ENCODE data around the gene MAN1A1.
"Not testable (repeated sequence)": the region's sequence is repeated elsewhere in the genome, so short reads cannot be mapped to it uniquely, and the experiment has no call there.

The MAN1A1 gene

GRCh38 chr6:119303164-119303887, 46.2 kb downstream of the MAN1A1 start:
- H3K27me3 ChIP-seq (ENCODE audit: control insufficient read depth in 1 of 2, insufficient read depth in 2 of 2, low read length in 2 of 2), result no peaks in the 10 kb centered on the region
- no peak overlapping the region for H3K27ac ChIP-seq (ENCODE audit: low read length)
- no peak overlapping the region for H3K4me3 ChIP-seq (ENCODE audit: low read length in 2 of 2)
- no peaks in the 10 kb centered on the region for H3K4me1 ChIP-seq (ENCODE audit: control insufficient read depth, insufficient read depth, low read length)
- no peak overlapping the region for H3K9ac ChIP-seq (ENCODE audit: low read length in 2 of 2)
- H3K9me3 ChIP-seq (ENCODE audit: control insufficient read depth in 2 of 2, low read length in 2 of 2), result no peaks in the 10 kb centered on the region
- peaks cover 0 to 12% of the 10 kb centered on the region in 2 donors for H3K36me3 ChIP-seq (ENCODE audit: control insufficient read depth in 2 of 2, insufficient read depth in 2 of 2, low read length in 2 of 2)

GRCh38 chr6:119301429-119301828, 48.1 kb downstream of the MAN1A1 start:
- Histone ChIP-seq H3K36me3 (ENCODE audit: control insufficient read depth in 2 of 2, insufficient read depth in 2 of 2, low read length in 2 of 2) (peaks cover 0 to 9% of the 10 kb centered on the region in 2 donors), H3K9ac (ENCODE audit: low read length in 2 of 2) (no peak overlapping the region), H3K4me1 (ENCODE audit: control insufficient read depth, insufficient read depth, low read length) (no peaks in the 10 kb centered on the region), H3K9me3 (ENCODE audit: control insufficient read depth in 2 of 2, low read length in 2 of 2) (no peaks in the 10 kb centered on the region), H3K27ac (ENCODE audit: low read length) (no peak overlapping the region), H3K27me3 (ENCODE audit: control insufficient read depth in 1 of 2, insufficient read depth in 2 of 2, low read length in 2 of 2) (no peaks in the 10 kb centered on the region), H3K4me3 (ENCODE audit: low read length in 2 of 2) (no peak overlapping the region)

GRCh38 chr6:119299694-119300093, 49.9 kb downstream of the MAN1A1 start:
- no peaks in the 10 kb centered on the region for H3K27me3 ChIP-seq (ENCODE audit: control insufficient read depth in 1 of 2, insufficient read depth in 2 of 2, low read length in 2 of 2)
- no peaks in the 10 kb centered on the region for H3K9me3 ChIP-seq (ENCODE audit: control insufficient read depth in 2 of 2, low read length in 2 of 2)
- H3K4me3 ChIP-seq (ENCODE audit: low read length in 2 of 2), result no peak overlapping the region
- H3K9ac ChIP-seq (ENCODE audit: low read length in 2 of 2), result no peak overlapping the region
- no peaks in the 10 kb centered on the region for H3K4me1 ChIP-seq (ENCODE audit: control insufficient read depth, insufficient read depth, low read length)
- H3K36me3 ChIP-seq (ENCODE audit: control insufficient read depth in 2 of 2, insufficient read depth in 2 of 2, low read length in 2 of 2), result peaks cover 0 to 2% of the 10 kb centered on the region in 2 donors
- H3K27ac ChIP-seq (ENCODE audit: low read length), result no peak overlapping the region

GRCh38 chr6:119297049-119297448, 52.5 kb downstream of the MAN1A1 start:
- Histone ChIP-seq H3K9me3 (ENCODE audit: control insufficient read depth in 2 of 2, low read length in 2 of 2) (no peaks in the 10 kb centered on the region), H3K27ac (ENCODE audit: low read length) (no peak overlapping the region), H3K4me3 (ENCODE audit: low read length in 2 of 2) (no peak overlapping the region), H3K36me3 (ENCODE audit: control insufficient read depth in 2 of 2, insufficient read depth in 2 of 2, low read length in 2 of 2) (peaks cover 0 to 2% of the 10 kb centered on the region in 2 donors), H3K4me1 (ENCODE audit: control insufficient read depth, insufficient read depth, low read length) (no peaks in the 10 kb centered on the region), H3K27me3 (ENCODE audit: control insufficient read depth in 1 of 2, insufficient read depth in 2 of 2, low read length in 2 of 2) (no peaks in the 10 kb centered on the region), H3K9ac (ENCODE audit: low read length in 2 of 2) (no peak overlapping the region)

- Histone ChIP-seq H3K27ac (ENCODE audit: low read length) (no peak overlapping the region), H3K4me3 (ENCODE audit: low read length in 2 of 2) (no peak overlapping the region), H3K36me3 (ENCODE audit: control insufficient read depth in 2 of 2, insufficient read depth in 2 of 2, low read length in 2 of 2) (peaks cover 0 to 2% of the 10 kb centered on the region in 2 donors), H3K4me1 (ENCODE audit: control insufficient read depth, insufficient read depth, low read length) (no peaks in the 10 kb centered on the region), H3K9ac (ENCODE audit: low read length in 2 of 2) (no peak overlapping the region), H3K9me3 (ENCODE audit: control insufficient read depth in 2 of 2, low read length in 2 of 2) (no peaks in the 10 kb centered on the region), H3K27me3 (ENCODE audit: control insufficient read depth in 1 of 2, insufficient read depth in 2 of 2, low read length in 2 of 2) (no peaks in the 10 kb centered on the region)
Measured at GRCh38 chr6:119296036-119297035, 53.2 kb downstream of the MAN1A1 start.

- Histone ChIP-seq H3K9ac (ENCODE audit: low read length in 2 of 2) (no peak overlapping the region), H3K4me1 (ENCODE audit: control insufficient read depth, insufficient read depth, low read length) (no peaks in the 10 kb centered on the region), H3K4me3 (ENCODE audit: low read length in 2 of 2) (no peak overlapping the region), H3K9me3 (ENCODE audit: control insufficient read depth in 2 of 2, low read length in 2 of 2) (no peaks in the 10 kb centered on the region), H3K27ac (ENCODE audit: low read length) (no peak overlapping the region), H3K27me3 (ENCODE audit: control insufficient read depth in 1 of 2, insufficient read depth in 2 of 2, low read length in 2 of 2) (no peaks in the 10 kb centered on the region), H3K36me3 (ENCODE audit: control insufficient read depth in 2 of 2, insufficient read depth in 2 of 2, low read length in 2 of 2) (no peaks in the 10 kb centered on the region)
Measured at GRCh38 chr6:119294984-119295383, 54.6 kb downstream of the MAN1A1 start.

GRCh38 chr6:119291060-119291459, 58.5 kb downstream of the MAN1A1 start:
- not testable (repeated sequence) for H3K4me1 ChIP-seq (ENCODE audit: control insufficient read depth, insufficient read depth, low read length); H3K36me3 ChIP-seq (ENCODE audit: control insufficient read depth in 2 of 2, insufficient read depth in 2 of 2, low read length in 2 of 2); H3K27ac ChIP-seq (ENCODE audit: low read length); H3K4me3 ChIP-seq (ENCODE audit: low read length in 2 of 2); H3K9me3 ChIP-seq (ENCODE audit: control insufficient read depth in 2 of 2, low read length in 2 of 2); H3K27me3 ChIP-seq (ENCODE audit: control insufficient read depth in 1 of 2, insufficient read depth in 2 of 2, low read length in 2 of 2); H3K9ac ChIP-seq (ENCODE audit: low read length in 2 of 2)

- Histone ChIP-seq H3K4me3 (ENCODE audit: low read length in 2 of 2) (no peak overlapping the region), H3K36me3 (ENCODE audit: control insufficient read depth in 2 of 2, insufficient read depth in 2 of 2, low read length in 2 of 2) (no peaks in the 10 kb centered on the region), H3K9me3 (ENCODE audit: control insufficient read depth in 2 of 2, low read length in 2 of 2) (no peaks in the 10 kb centered on the region), H3K9ac (ENCODE audit: low read length in 2 of 2) (no peak overlapping the region), H3K27me3 (ENCODE audit: control insufficient read depth in 1 of 2, insufficient read depth in 2 of 2, low read length in 2 of 2) (no peaks in the 10 kb centered on the region), H3K4me1 (ENCODE audit: control insufficient read depth, insufficient read depth, low read length) (no peaks in the 10 kb centered on the region), H3K27ac (ENCODE audit: low read length) (no peak overlapping the region)
Measured at GRCh38 chr6:119290306-119290705, 59.3 kb downstream of the MAN1A1 start.

- H3K4me3 ChIP-seq (ENCODE audit: low read length in 2 of 2), result no peak overlapping the region
- H3K27me3 ChIP-seq (ENCODE audit: control insufficient read depth in 1 of 2, insufficient read depth in 2 of 2, low read length in 2 of 2), result no peaks in the 10 kb centered on the region
- no peak overlapping the region for H3K9ac ChIP-seq (ENCODE audit: low read length in 2 of 2)
- no peak overlapping the region for H3K27ac ChIP-seq (ENCODE audit: low read length)
- H3K36me3 ChIP-seq (ENCODE audit: control insufficient read depth in 2 of 2, insufficient read depth in 2 of 2, low read length in 2 of 2), result no peaks in the 10 kb centered on the region
- H3K9me3 ChIP-seq (ENCODE audit: control insufficient read depth in 2 of 2, low read length in 2 of 2), result no peaks in the 10 kb centered on the region
- no peaks in the 10 kb centered on the region for H3K4me1 ChIP-seq (ENCODE audit: control insufficient read depth, insufficient read depth, low read length)
Measured at GRCh38 chr6:119289651-119290050, 59.9 kb downstream of the MAN1A1 start.

GRCh38 chr6:119285908-119286625, 63.5 kb downstream of the MAN1A1 start:
- no peak overlapping the region for H3K27ac ChIP-seq (ENCODE audit: low read length)
- H3K9ac ChIP-seq (ENCODE audit: low read length in 2 of 2), result no peak overlapping the region
- no peak overlapping the region for H3K4me3 ChIP-seq (ENCODE audit: low read length in 2 of 2)
- H3K36me3 ChIP-seq (ENCODE audit: control insufficient read depth in 2 of 2, insufficient read depth in 2 of 2, low read length in 2 of 2), result peaks cover 0 to 3% of the 10 kb centered on the region in 2 donors
- no peaks in the 10 kb centered on the region for H3K4me1 ChIP-seq (ENCODE audit: control insufficient read depth, insufficient read depth, low read length)
- no peaks in the 10 kb centered on the region for H3K27me3 ChIP-seq (ENCODE audit: control insufficient read depth in 1 of 2, insufficient read depth in 2 of 2, low read length in 2 of 2)
- H3K9me3 ChIP-seq (ENCODE audit: control insufficient read depth in 2 of 2, low read length in 2 of 2), result no peaks in the 10 kb centered on the region
